HAP-1 (cell line): ENCODE measurements around the gene RTL1.

Source experiments
- DNase-seq, 2 experiments: peaks; one replicate each; pipeline ENCODE4 v3.0.0-alpha.2; 2016 to 2020; ENCODE audit warnings: low spot score in 2 of 2
- H3K27me3 ChIP-seq: fragments of 250-450 bp; sonication (Bioruptor Pico); 2 replicates; pipeline ENCODE4 v1.5.1; 2020; ENCODE audit warnings: low read depth, mild to moderate bottlenecking, moderate library complexity
- H3K36me3 ChIP-seq: fragments of 250-450 bp; sonication (Bioruptor Pico); replicated peaks from 2 replicates; pipeline ENCODE4 v1.5.1; 2020; ENCODE audit warnings: mild to moderate bottlenecking
- H3K4me1 ChIP-seq: fragments of 250-450 bp; sonication (Bioruptor Pico); 2 replicates; pipeline ENCODE4 v1.5.1; 2020; ENCODE audit warnings: mild to moderate bottlenecking
- H3K4me3 ChIP-seq: fragments of 250-450 bp; sonication (Bioruptor Pico); 2 replicates; pipeline ENCODE4 v1.5.1; 2020; ENCODE audit warnings: mild to moderate bottlenecking, moderate library complexity
- H3K9me3 ChIP-seq: fragments of 250-450 bp; sonication (Bioruptor Pico); 2 replicates; pipeline ENCODE4 v1.5.1; 2020; ENCODE audit warnings: mild to moderate bottlenecking, moderate library complexity
- in situ Hi-C: fragments of 300-500 bp; cut with MboI; formaldehyde crosslinking; loops from 3 replicates; pipeline ENCODE4 v1.14.3; 2020; ENCODE audit warnings: low sequenced_read_pairs, inconsistent platforms, mixed read lengths

The RTL1 gene

DNA sequence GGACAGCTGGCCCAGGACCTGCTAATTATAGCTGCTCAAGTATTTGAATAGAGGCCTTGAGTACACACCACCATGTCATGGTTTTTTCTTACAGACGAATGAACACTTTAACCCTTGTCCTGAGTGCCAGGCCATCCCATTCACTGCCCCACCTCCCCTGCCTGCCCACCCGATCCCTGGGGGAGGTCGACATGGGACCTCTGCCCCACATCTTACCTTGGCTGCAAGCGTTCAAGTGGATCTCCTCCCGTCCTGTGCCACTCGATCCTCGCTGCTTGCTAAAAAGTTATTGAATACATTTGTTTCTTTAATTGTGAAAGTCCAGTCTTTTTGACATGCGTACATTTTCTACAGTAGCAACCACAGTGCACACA lies 10.3 kb downstream of the RTL1 start:
- in situ Hi-C loops = no loop called here
- H3K9me3 ChIP-seq = no peaks in the 10 kb centered on the region
- H3K4me1 ChIP-seq = peaks cover 10% of the 10 kb centered on the region
- no peaks in the 10 kb centered on the region for H3K27me3 ChIP-seq
- no peaks in the 10 kb centered on the region for H3K36me3 ChIP-seq
- peak in 1 of 2 experiments; percentile 3 for DNase-seq
- H3K4me3 ChIP-seq = no peak overlapping the region

DNA sequence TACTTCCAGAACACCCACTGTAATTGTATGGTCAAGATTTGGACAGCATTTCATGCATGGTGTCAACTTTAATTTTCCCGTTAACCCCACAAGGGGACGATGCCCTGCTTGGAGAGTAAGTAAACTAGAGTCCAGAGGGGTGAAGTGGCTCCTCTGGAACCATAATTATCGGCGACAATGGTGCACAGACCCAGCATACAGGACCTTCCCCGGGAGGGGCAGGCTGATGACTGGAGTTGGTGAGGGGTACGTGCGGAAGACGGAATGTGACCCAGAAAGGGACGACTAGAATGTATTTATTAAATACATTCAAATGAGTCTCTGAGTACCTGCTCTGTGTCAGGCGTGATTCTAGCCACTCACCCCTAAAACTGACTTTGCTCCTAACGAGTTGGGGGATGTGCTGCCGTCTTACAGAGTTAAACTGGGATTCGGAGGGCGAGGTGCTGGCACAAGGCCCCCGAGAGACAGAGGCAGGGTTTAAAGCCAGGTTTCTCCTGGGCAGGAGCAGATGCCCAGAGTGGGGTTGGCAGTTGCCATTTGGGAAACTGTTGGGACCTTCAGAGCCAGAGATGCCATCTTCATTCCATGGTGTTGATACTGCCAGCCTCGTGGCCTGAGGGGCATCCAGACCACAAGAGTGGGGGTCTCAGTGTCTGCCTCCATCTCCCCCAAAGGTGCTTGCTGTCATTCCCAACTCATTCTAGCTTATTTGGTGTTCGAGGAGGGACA lies 10.9 kb downstream of the RTL1 start:
- Histone ChIP-seq H3K27me3 (no peaks in the 10 kb centered on the region), H3K4me1 (peaks cover 8% of the 10 kb centered on the region), H3K36me3 (no peaks in the 10 kb centered on the region), H3K4me3 (no peak overlapping the region), H3K9me3 (no peaks in the 10 kb centered on the region)
- in situ Hi-C loops = no loop called here
- peak in 1 of 2 experiments; percentile 2 for DNase-seq

DNA sequence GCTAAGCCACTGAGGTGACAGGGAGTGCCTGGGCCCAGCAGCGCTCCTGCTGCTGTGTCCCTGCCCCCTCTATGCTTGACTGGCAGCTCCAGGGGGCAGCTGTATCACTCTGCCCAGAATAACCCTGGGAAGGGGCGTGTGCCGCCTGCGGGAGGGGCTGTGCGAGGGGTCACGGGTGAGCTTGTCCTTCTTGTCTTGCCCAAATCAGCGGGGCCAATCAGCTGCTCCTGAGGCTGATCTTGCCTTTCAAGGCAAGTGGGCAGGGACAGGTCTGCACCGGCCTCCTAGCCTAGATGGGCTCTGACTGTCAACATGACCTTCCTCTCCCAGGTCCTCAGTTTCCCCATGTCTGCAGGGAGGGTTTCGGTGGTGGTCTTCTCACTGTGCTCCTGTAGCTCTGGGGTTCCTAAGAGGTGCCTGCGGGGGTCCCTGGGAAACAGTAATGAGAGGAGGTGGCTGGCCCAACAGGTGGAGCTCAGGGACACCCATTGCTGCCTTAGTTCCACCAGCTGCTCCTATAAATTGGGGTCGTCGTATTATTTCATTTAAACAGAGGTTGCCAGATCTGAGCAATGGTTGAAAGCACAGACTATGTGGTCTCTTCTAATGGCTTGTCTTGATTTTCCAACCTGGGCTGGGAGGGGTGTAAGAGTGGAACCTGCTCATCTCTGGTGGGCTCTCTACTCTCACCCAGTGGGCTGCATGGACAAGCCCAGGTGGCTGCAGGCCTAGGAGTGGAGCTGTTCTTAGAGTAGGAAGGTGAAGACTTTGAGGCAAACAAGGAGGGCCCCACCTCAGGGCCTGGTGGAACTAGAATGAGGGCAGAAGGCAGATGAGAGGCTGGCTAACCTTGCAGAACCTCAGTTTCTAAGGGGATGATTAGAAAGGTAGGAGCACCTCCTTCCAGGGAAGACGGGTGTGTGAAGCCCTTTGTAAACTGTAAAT lies 11.7 kb downstream of the RTL1 start:
- Histone ChIP-seq H3K4me1 (peaks cover 5% of the 10 kb centered on the region), H3K36me3 (no peaks in the 10 kb centered on the region), H3K4me3 (no peak overlapping the region), H3K27me3 (no peaks in the 10 kb centered on the region), H3K9me3 (no peaks in the 10 kb centered on the region)
- in situ Hi-C loops = no loop called here
- DNase-seq = peak in 1 of 2 experiments; percentile 2

DNA sequence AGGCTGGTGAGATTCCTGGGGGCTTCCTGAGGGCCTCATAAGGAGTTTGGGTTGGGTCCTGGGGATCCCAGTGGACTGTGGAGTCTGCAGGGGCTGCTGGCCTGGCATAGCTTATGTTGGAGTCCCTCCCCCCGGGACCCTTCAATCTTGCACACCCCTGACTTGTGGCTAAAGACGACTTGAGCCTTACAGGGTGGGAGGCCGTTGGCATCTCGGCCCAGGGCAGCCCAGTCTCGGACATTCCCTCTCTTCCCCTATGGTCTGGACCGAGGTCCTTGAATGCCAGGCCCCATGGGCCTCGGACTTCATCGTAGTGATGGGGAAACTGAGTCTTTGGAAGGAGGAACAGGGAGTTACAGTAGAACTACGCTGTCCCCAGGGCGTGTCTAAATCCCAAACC lies 12.5 kb downstream of the RTL1 start:
- H3K9me3 ChIP-seq = no peaks in the 10 kb centered on the region
- H3K4me1 ChIP-seq = peaks cover 5% of the 10 kb centered on the region
- H3K36me3 ChIP-seq = no peaks in the 10 kb centered on the region
- H3K4me3 ChIP-seq = no peak overlapping the region
- peak in 1 of 2 experiments; percentile 4 for DNase-seq
- no peaks in the 10 kb centered on the region for H3K27me3 ChIP-seq
- in situ Hi-C loops = no loop called here

DNA sequence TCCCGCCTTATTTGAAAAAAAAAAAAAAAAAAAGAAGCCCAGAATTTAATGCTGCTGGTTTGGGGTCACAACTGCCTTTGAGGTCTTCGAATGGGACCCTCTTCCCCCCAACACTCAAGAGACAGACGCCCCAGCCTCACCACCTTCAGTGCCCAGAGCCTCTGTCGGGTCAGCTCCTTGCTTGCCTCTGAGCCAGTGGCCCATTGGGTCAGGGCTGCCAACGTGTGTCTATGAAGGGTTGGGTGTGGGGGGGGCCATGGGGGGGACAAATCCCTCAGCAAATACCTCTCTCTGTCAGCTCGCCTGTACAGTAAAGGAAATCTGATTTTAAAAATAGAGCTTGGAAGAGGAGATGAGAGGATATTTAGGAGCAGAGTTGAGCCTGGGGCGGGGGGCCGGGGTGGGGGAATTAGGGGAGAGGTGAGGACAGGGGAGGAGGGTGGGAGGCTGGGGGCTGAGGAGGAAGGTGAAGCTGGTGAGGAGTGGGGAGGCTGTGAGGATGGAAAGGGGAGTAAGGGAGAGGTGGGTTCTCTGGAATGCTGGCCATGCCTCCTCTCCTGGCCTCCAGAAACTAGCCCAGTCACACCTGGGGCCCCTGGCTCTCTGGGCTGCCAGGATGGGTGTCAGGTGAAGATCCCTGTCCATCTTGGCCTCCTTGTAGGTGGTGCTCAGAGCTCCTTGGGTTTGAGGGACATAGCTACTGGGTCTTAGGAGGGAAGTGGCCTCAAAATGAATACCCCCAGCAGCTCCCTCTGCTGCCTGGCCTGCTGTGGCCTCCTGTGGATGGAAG lies 13.3 kb downstream of the RTL1 start:
- Histone ChIP-seq H3K4me1 (peaks cover 5% of the 10 kb centered on the region), H3K9me3 (no peaks in the 10 kb centered on the region), H3K27me3 (no peaks in the 10 kb centered on the region), H3K36me3 (no peaks in the 10 kb centered on the region), H3K4me3 (no peak overlapping the region)
- peak in 1 of 2 experiments; percentile 1 for DNase-seq
- in situ Hi-C loops = no loop called here

DNA sequence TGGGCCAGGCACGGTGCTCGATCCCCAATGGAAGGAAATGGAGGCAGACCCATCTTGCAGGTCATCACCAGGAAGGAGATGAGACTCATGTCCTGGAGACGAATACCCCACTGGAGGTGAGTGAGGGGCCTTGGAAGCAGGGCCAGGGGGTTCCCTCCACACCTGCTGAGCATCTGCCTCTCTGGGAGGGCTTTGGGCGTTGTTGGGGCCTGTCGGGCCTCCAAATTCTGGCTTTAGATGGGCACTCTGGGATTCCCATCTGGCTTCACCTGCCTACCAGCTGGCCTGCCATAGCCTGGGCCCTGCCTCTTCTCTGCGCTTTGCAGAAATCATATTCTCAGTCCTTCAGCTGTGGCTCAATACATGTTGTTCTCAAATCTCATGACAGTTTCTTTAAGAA lies 13.9 kb downstream of the RTL1 start:
- Histone ChIP-seq H3K9me3 (no peaks in the 10 kb centered on the region), H3K27me3 (no peaks in the 10 kb centered on the region), H3K36me3 (no peaks in the 10 kb centered on the region), H3K4me3 (no peak overlapping the region), H3K4me1 (peaks cover 5% of the 10 kb centered on the region)
- in situ Hi-C loops = no loop called here
- no peak for DNase-seq

DNA sequence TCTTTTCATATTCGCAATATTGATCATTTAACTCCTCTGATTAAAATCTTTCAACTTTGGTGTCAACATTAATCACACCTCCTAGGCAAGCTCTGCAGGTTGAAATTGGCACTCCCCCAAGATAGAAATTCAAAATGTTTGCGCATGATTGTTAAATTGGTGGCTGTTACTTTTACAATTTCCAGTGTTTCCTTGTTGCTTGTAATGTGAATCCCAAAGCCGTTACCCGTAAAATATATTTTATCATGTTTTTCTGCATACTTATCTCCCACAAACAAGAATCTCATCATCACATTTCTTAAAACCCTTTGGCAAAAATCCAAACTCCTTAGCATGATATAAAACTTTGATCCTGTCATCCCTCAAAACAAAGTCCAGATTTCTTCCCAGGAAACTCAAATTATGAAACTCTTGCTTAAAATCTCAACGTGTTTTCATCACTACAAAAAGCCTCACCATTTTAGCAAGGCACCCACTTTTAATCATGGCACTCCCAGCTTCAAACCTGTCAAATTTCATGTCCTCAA lies 14.7 kb downstream of the RTL1 start:
- DNase-seq = no peak
- in situ Hi-C loops = no loop called here
- no peaks in the 10 kb centered on the region for H3K27me3 ChIP-seq
- no peak overlapping the region for H3K4me3 ChIP-seq
- H3K4me1 ChIP-seq = peaks cover 5% of the 10 kb centered on the region
- H3K9me3 ChIP-seq = no peaks in the 10 kb centered on the region
- no peaks in the 10 kb centered on the region for H3K36me3 ChIP-seq

DNA sequence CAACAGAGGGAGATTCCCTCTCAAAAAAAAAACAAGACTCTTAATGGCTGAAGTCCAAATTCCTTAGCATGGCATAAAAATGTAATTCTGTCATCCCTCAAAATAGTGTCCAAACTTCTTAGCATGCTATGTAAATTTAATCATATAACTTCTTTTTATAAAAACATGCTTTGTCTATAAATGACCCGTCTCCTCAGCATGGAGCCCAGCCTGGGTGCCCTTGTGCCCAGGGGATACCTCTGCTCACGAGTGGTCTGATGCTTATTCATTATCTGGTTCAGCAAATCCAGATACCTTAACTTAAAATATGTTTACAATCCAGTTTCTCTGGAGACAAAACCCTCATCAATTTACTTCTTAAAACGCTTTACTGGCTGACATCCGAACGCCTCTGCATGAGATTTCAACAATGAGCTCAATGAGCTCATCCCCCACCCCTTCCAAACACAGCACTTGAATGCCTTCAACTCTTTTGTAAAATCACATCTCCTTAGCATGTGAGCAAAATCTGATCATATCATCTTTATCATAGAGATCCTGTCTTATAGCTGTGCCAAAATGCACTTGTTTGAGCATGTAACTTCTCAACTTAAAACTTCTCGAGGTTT lies 15.7 kb downstream of the RTL1 start:
- Histone ChIP-seq H3K4me3 (no peak overlapping the region), H3K9me3 (no peaks in the 10 kb centered on the region), H3K36me3 (no peaks in the 10 kb centered on the region), H3K27me3 (no peaks in the 10 kb centered on the region), H3K4me1 (peaks cover 5% of the 10 kb centered on the region)
- no peak for DNase-seq
- in situ Hi-C loops = no loop called here

DNA sequence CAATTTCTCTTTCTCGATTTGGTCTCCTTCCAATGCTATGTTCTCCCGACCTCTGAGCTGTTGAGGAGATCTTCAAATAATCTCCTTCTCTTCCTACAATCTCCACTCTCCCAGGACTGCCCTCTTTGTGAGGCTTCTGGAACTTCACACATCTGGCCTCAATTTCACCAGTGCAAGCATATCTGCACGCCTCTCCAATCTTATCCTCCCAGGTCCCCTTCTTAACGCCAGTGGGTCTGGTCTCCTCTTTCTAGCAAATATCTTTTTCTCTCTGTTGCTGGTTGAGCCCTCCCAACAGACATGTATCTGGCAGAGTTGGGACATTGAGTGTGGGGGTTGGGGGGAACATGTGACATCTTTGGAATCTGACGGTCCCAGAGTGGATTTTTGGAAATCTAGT lies 17.9 kb downstream of the RTL1 start:
- in situ Hi-C loops = no loop called here
- H3K27me3 ChIP-seq = no peaks in the 10 kb centered on the region
- H3K4me1 ChIP-seq = peaks cover 5% of the 10 kb centered on the region
- H3K36me3 ChIP-seq = no peaks in the 10 kb centered on the region
- no peaks in the 10 kb centered on the region for H3K9me3 ChIP-seq
- H3K4me3 ChIP-seq = no peak overlapping the region
- no peak for DNase-seq

DNA sequence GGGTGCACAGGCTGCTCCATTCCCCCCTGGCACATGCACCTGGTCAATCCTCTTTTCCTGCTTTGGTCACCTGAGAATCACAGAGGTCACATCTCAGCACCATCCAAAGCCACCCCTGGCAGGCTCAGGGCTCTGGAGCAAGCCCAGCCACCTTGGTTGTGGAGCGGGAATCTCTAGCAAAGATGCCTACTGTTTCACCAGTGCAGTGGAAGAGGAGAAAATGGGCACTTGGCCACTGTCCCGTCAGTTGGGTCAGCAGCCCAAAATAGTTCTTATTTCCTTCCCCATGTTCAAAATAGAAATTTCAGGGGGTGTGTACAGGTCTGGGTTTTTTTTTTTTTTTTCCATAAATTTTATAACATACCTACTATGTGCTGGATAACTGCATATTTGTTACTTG lies 18.3 kb downstream of the RTL1 start:
- Histone ChIP-seq H3K27me3 (no peaks in the 10 kb centered on the region), H3K4me3 (no peak overlapping the region), H3K36me3 (no peaks in the 10 kb centered on the region), H3K9me3 (no peaks in the 10 kb centered on the region), H3K4me1 (peaks cover 5% of the 10 kb centered on the region)
- DNase-seq = no peak
- in situ Hi-C loops = no loop called here

DNA sequence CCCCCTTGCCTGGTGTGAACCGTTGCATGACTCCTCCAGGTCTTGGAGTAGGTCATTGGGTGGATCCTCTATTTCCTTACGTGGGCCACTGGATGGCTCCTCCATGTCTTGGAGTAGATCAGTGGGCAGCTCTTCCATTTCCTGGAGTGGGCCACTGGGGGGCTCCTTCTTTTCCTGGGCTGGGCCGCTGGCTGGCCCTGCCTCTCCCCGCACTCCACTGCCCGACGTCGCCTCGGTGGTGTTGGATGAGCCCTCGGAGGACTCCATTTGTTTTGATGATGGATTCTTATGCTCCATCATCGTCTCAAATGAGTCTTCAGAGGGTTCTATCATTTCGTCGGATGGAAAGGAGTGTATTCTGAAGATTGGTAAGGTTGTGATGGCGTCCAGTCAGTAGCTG lies 19.1 kb downstream of the RTL1 start:
- no peak for DNase-seq
- peaks cover 5% of the 10 kb centered on the region for H3K4me1 ChIP-seq
- no peaks in the 10 kb centered on the region for H3K27me3 ChIP-seq
- in situ Hi-C loops = no loop called here
- no peak overlapping the region for H3K4me3 ChIP-seq
- no peaks in the 10 kb centered on the region for H3K9me3 ChIP-seq
- H3K36me3 ChIP-seq = no peaks in the 10 kb centered on the region

DNA sequence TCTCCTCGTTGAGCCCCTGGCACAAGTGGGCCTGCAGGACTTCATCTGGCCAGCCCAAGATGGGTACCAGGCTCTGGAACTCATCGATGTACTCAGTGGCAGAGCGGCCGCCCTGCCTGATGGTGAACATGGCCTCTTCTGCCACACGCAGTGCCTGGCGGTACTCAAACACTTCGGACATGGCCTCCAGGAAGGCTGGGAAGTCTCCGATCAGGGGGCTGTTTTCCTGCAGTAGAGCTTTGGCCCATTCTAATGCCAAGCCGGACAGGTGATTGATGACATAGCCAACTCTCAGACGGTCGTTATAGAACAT lies 19.8 kb downstream of the RTL1 start:
- Histone ChIP-seq H3K9me3 (no peaks in the 10 kb centered on the region), H3K27me3 (no peaks in the 10 kb centered on the region), H3K4me3 (no peak overlapping the region), H3K36me3 (no peaks in the 10 kb centered on the region), H3K4me1 (peaks cover 5% of the 10 kb centered on the region)
- in situ Hi-C loops = no loop called here
- no peak for DNase-seq

DNA sequence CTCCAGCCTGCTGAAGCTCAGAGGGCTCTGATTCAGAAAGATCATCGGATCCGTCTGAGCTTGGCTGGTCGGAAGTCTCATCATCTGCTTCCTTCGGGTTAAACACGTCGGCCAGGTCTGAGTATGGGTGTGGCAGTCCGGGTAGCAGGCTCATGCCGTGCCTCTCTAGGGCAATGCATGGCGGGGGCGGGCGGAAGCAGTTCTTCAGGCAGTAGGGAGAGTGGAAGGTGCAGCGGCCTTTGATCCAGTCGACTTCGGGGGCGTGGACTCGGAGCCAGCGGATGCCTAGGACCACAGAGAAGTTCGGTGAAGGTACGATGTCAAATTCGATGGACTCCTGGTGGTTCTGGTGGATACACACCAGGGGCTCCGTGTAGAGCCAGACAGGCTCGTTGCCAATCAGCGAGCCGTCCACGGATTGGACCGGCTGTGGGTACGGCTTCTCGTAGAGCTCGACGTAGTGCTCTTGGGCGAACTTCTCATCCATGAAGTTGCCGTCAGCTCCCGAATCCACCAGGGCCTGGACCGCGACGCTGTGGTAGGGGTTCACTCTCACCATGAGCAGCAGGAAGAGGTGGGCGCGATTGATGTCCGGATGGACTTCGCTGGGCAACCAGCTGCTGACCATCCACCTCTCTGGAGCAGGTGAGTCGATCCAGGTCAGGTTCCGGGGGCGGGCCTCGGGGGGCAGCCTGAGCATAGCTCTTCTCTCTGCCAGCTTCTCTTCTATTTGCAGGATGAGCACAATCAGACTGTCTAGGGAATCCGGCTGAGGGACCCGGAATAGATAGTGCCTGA lies 20.3 kb downstream of the RTL1 start:
- in situ Hi-C loops = no loop called here
- H3K4me3 ChIP-seq = no peak overlapping the region

More for the DNA sequence above, 20.3 kb downstream of the RTL1 start:
- Histone ChIP-seq H3K9me3 (no peaks in the 10 kb centered on the region), H3K27me3 (no peaks in the 10 kb centered on the region), H3K36me3 (no peaks in the 10 kb centered on the region), H3K4me1 (peaks cover 4% of the 10 kb centered on the region)
- no peak for DNase-seq
